HTR-8/SVneo (cell line): ENCODE data around the gene KIAA1328.
"Not testable (repeated sequence)": the region's sequence is repeated elsewhere in the genome, so short reads cannot be mapped to it uniquely, and the experiment has no call there.

Experiments used
- DNase-seq: peaks from one replicate; pipeline ENCODE4 v3.0.0; 2011; ENCODE audit warnings: low spot score, mixed read lengths; ENCODE audit not compliant: insufficient read length
- FAIRE-seq: peaks from 2 replicates; lab custom pipeline; 2011; peaks lifted over from hg19 to GRCh38; lab: Jason Lieb, UNC

KIAA1328 gene

DNA sequence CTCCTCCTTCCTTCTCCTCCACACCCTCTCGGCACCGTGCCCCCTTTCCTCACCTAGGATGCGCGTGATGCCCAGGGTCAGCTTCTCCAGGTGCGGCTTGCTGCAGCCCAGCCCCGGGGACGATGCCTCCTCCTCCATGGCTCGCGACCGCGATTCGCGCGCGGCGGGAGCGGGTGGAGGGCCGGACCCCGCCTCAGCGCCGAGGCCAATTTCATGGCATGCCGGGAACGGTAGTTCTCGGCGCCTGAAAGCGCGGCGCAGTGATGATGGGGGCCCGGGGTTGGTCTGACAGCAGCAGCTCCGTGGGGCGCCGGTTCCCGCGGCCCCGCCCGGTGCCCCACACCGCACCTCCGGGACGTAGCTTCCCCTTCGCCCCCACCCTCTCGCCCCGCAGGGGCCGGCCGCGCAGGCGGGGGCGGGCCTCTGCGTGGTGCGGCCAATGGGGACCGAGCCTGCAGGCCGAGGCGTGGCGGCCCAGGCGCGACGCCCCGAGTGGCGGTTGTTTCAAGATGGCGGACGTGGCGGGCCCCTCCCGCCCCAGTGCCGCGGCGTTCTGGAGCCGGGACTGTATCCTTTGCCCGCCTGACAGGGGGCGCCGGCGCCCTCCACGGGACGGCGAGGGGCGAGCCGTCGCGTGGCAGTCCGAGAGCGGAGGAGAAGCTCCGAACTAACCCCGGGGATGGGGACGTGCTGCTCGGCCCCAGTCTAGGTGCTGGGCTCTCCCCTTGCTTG, at the start of gene KIAA1328, which contains the start of gene TPGS2:
KIAA1328 (plus strand) TSS at position 498 of the 732 bp plus-strand sequence; CDS start at position 510, 12 bp downstream.
TPGS2 (minus strand) TSS at position 373 of the 732 bp plus-strand sequence; CDS start at position 138, 235 bp downstream.
- DNase-seq (peak; percentile 54), FAIRE-seq (no peak)

DNA sequence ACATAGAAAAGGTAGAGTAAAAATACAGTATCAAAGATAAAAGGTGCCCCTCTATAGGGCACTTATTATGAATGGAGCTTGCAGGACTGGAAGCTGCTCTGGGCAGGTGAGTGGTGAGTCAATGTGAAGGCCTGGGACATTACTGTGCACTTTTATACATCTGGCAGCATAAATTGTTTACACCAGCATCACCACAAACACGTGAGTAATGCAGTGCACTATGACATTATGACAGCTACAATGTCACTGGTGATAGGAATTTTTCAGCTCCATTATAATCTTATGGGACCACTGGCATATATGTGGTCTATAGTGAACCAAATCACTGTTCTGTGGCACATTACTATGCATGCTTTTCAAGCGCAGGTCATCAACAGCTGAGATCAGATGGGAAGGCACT, 48.2 kb upstream of the KIAA1328 start:
- DNase-seq (no peak), FAIRE-seq (no peak)

DNA sequence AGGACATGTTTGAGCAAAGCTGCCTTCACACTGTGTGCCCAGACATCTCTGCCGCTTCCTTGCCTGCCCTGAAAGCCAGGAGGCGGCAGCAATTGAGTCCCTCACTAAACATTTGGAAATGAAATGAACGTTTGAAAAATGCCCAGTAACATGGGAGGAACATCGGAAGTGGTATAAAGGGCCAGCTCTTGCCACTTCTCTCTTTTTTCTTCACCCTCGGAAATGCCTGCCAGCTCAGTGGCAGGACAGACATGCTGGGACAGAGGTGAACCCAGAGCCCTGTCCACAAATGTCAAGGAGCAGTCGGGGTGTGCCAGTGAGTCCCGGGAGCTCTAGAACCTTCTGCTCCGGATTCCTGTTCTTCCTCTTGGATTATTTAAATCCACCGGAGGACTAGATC, 46.2 kb upstream of the KIAA1328 start:
- no peak for FAIRE-seq
- no peak for DNase-seq

GRCh38 chr18:36783792-36784191, 45.1 kb upstream of the KIAA1328 start:
- no peak for FAIRE-seq
- no peak for DNase-seq

DNA sequence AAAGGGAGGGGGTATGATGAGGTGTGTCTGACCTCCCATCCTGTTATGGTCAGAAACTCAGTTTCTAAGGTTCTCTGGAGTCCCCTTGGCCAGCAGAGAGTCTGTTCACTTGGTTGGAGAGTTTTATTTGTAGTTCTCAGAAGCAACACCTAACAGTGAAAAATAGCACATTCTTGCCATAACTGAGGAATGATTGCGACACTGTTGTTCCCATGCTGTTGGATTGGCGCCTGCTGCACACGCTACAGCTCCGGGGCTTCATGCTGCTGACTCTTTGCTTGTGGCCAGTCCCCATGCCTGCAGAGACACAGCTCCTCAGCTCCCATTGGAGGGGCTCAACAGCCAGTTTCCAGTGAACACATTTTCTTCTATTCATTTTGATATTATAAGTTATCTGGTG, 42.2 kb upstream of the KIAA1328 start:
- no peak for FAIRE-seq
- DNase-seq, result peak; percentile 10

DNA sequence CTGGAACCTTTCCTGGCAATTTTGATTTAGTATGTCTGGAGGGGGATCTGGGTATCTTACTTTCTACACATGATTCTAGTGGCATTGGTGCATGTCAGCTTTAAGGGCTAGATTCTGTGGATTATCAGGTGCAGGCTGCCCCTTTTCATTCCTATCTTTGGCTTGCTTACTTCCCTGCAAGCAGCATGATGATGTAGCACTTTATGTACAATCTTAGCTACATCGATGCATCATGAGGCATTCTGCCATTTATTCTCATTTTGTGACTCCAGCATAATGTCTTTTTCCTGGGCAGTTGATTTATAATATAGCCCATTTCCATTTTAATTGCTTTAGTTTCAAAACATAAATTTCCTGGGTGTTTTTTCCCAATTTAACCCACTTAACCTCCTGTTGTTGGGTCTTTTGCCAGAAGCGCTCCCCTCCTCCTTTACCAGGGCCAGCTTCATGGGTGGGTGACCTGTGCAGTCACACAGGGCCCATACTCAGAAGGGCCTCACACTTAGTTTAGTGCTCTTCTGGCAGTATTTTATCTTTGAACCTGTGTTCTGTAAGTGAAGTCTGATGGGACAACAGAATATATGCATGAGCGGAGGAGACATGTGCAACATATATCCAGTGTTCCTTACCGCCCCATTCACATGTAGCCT, 36.2 kb upstream of the KIAA1328 start:
- no peak for DNase-seq
- FAIRE-seq, result no peak

- no peak for FAIRE-seq
Observed at GRCh38 chr18:36798738-36799473, 30.0 kb upstream of the KIAA1328 start.

GRCh38 chr18:36805105-36805504, 23.8 kb upstream of the KIAA1328 start:
- DNase-seq (no peak), FAIRE-seq (no peak)

More at GRCh38 chr18:36798738-36799473, 30.0 kb upstream of the KIAA1328 start:
- DNase-seq, result no peak

- DNase-seq (no peak), FAIRE-seq (no peak)
Observed at GRCh38 chr18:36808681-36809080, 20.2 kb upstream of the KIAA1328 start.

GRCh38 chr18:36809590-36810381, 19.1 kb upstream of the KIAA1328 start:
- FAIRE-seq, result no peak
- DNase-seq, result peak; percentile 48

DNA sequence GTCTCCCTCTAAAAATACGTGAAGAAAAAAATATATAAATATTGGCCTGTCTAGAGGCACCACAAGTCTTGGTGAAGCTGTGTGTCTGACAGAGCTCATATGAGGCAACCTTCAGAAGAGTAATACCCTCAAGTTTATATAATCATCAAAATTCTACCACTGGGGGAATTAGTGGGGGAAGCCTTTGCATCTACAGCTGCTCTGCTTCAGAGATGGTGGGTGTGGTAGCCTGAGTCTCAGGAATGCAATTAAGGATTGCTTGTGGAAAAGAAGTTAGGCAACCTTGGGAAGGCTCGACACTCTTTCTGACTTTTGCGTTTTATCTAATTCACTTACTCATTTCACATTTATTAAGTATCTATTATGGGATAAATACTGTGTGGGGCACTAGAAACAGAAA, 17.5 kb upstream of the KIAA1328 start:
- DNase-seq (no peak), FAIRE-seq (no peak)

DNA sequence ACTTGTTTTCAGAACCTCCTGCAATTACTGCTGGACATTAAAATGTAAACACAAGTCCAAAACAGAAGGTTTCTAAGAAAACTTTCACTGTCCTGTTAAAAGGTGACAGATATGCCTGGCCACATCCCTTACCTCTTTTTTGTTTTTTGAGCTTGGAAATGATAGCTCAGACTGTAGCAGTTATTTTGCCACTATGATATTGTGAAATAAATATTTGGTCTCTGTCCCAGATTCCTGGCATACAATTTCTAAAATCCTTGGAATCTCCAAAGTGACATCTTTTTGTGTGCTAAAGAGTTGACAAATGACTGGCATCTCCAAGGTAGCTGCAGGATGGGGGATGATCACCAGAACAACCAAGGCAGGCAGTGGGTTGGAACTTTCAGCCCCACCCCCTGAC, 17.0 kb upstream of the KIAA1328 start:
- DNase-seq (no peak), FAIRE-seq (no peak)

DNA sequence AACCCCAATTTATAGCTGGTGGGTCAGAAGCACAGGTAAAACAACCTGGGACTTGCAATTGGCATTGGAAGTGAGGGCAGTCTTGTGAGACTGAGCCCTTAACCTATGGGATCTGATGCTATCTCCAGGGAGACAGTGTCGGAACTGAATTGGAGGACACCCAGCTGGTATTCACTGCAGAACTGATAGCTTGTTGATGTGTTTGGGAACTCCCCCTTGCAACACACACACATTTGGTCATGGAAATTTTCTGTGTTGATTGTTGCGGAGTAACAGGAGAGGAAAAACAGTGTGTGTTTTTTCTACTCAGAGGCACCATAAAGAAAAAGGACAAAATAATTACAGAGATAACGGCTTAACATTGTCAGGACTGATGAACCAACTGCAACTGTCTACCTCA, 16.2 kb upstream of the KIAA1328 start:
- FAIRE-seq, result no peak
- no peak for DNase-seq

DNA sequence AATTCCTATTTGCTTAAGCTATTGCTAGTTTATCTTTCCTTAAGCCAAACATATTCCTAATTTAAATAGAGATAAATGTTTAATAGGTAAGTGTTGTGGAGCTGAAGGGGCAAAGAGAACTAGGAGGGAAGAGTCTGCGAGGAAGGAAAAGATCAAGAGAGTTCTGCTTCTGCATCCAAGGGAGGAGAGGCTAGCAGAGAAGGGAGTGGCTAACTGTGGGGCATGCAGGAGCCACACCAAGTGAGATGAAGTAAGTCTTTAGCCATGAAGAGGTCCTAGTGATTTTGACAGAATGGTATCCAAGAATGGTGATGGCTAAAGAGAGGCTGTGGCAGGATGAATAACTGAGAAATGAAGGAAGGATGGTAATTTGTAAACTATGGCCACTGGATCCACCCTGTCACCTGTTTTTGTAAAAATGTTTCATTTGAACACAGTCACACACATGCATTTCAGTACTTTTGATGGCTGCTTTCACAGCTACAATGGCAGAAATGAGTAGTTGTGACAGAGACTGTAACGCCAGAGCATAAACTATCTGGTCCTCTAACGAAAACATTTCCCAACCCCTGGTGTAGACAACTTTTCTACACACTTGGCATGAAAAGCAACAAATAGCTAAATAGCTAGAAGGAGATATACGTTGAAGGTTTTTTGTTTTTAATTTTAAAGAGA, 15.7 kb upstream of the KIAA1328 start:
- FAIRE-seq (no peak), DNase-seq (no peak)

DNA sequence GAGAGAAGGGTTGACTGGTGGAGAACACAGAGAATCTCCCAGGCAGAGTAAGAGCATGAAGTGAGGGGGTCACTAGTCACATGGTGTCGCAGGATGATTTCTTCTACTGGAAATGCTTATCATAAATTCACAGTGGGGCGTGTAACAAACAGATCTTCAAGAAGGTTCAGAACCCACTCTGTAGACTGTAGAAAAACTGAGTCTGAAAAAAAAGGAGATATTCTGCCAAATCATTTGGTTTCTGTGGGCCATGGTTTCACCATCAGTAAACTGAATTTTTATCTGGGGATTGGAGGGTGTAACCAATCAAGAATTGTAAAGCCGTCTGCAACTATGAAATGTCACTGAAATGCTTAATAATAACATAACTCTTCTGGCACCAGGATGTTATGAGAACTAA, 15.1 kb upstream of the KIAA1328 start:
- FAIRE-seq (no peak), DNase-seq (no peak)

GRCh38 chr18:36814994-36815393, 13.9 kb upstream of the KIAA1328 start:
- no peak for DNase-seq

GRCh38 chr18:36816096-36816495, 12.8 kb upstream of the KIAA1328 start:
- not testable (repeated sequence) for FAIRE-seq, DNase-seq

More at GRCh38 chr18:36814994-36815393, 13.9 kb upstream of the KIAA1328 start:
- no peak for FAIRE-seq

DNA sequence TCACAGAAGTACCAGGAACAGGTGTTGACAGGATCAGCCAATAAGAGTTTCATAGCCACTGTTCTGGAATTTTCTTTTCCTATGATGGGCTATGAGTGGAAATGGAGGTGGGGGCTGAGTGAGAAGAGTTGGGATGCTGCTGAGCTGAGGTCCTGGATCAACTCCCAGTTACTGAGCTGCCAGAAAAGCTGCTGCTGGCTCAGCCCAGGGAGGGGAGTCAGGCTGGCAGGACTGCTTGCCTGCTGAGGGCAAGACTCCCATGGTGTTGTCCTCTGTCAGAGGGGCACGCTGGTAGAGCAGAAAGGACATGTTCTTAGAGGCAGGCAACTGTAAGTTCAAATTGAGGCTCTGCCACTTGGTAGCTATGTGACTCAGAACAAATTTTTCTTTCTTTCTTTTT, 11.9 kb upstream of the KIAA1328 start:
- no peak for FAIRE-seq
- DNase-seq, result no peak

- DNase-seq, result no peak
- FAIRE-seq, result no peak
Observed at GRCh38 chr18:36818652-36819051, 10.3 kb upstream of the KIAA1328 start.

DNA sequence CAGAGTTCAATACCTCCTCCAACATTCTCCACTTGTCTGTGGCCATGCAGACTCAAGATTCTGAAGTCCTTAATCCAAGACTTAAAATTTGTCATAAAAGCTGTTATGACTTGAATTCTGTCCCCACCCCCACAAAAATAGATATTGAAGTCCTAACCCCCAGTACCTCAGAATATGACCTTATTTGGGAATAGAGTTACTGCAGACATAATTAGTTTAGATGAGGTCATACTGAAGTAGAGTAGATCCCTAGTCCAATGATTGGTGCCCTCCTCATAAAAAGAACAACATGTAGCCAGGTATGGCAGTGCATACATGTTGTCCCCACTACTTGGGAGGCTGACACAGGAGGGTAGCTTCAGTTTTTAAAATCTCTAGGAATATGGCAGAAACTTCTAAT, 9.3 kb upstream of the KIAA1328 start:
- no peak for FAIRE-seq
- DNase-seq, result no peak
